ENCODE results near the gene FSD1L. TPM values are rescaled to one million over a fixed set of nuclear protein-coding genes. Genes with fewer than 3 reads are reported as not detected.
A peak's percentile ranks its signal among the peaks of the same experiment; 100 is the strongest.
"Not testable (repeated sequence)": the region's sequence is repeated elsewhere in the genome, so short reads cannot be mapped to it uniquely, and the experiment has no call there.

The FSD1L gene
- total RNA-seq, 1 experiment from 2014 or later, result 5.5 TPM

- no peaks in the 10 kb centered on the region for H3K79me1 ChIP-seq (ENCODE audit: insufficient read depth, low read depth, low read length, poor library complexity, severe bottlenecking)
- peaks cover 7 to 8% of the 10 kb centered on the region in 2 experiments; a peak in 3 of 5 replicates for H3K9me3 Mint-ChIP-seq
- no peaks in the 10 kb centered on the region for H4K20me1 ChIP-seq (ENCODE audit: control insufficient read depth, insufficient read depth, insufficient read length)
- H2BK5ac ChIP-seq (ENCODE audit: insufficient read length, low read length), result no peak overlapping the region
- H3K4me3 Mint-ChIP-seq, result no peak overlapping the region
- H2BK20ac ChIP-seq (ENCODE audit: low read depth, low read length, poor library complexity, severe bottlenecking), result no peak overlapping the region
- H4K8ac ChIP-seq (replicated peaks; ENCODE audit: insufficient read length, low read depth, low read length), result no peak overlapping the region
- H3K4me2 ChIP-seq (ENCODE audit: insufficient read depth, insufficient read length, low read length), result no peak overlapping the region
- no peak overlapping the region for H4K5ac ChIP-seq (ENCODE audit: insufficient read length, low read depth, low read length)
- H4K91ac ChIP-seq (ENCODE audit: insufficient read length, low read depth, low read length), result no peak overlapping the region
- no peak overlapping the region for H2BK15ac ChIP-seq (ENCODE audit: low read depth, low read length)
- H2BK12ac ChIP-seq (ENCODE audit: insufficient read length, low read depth, low read length), result no peak overlapping the region
- no peak overlapping the region for H3K9ac ChIP-seq (ENCODE audit: extremely low read depth, insufficient read length, low read length)
- H3K4ac ChIP-seq (ENCODE audit: low read depth, low read length), result no peak overlapping the region
- peak overlapping the region in 2 of 3 experiments; percentile 35 to 82; a peak in 3 of 7 replicates for H3K27ac Mint-ChIP-seq
- H3K79me2 ChIP-seq (ENCODE audit: insufficient read depth, low read length), result no peaks in the 10 kb centered on the region
- no peak overlapping the region for H2AFZ ChIP-seq (ENCODE audit: low read length)
- peaks cover 12 to 14% of the 10 kb centered on the region in 2 experiments for H3K4me1 Mint-ChIP-seq
- no peak overlapping the region for H2BK120ac ChIP-seq (ENCODE audit: low read depth, low read length, poor library complexity, severe bottlenecking)
- H3K23ac ChIP-seq (ENCODE audit: insufficient read length, low read depth, low read length), result no peak overlapping the region
- no peak overlapping the region for H3K18ac ChIP-seq (ENCODE audit: insufficient read length, low read depth, low read length)
- no peak overlapping the region for H3T11ph ChIP-seq (ENCODE audit: low read length)
- H3K27me3 Mint-ChIP-seq (ENCODE audit: low read depth), result no peaks in the 10 kb centered on the region
- no peak for TF ChIP-seq CTCF (conservative IDR thresholded peaks at IDR 0.05)
- DNase-seq, result peak; percentile 36
- H3K9me3 ChIP-seq (ENCODE audit: control insufficient read depth, low read depth, low read length), result no peaks in the 10 kb centered on the region
- no peaks in the 10 kb centered on the region for H3K4me1 ChIP-seq (ENCODE audit: insufficient read depth, low read length)
- H3K27ac ChIP-seq (ENCODE audit: insufficient read length, low read depth, low read length), result no peak overlapping the region
- H2AK5ac ChIP-seq (ENCODE audit: insufficient read length, low read length), result no peak overlapping the region
- WGBS (ENCODE audit: extremely low coverage, insufficient read length, low lambda C conversion rate), result no CpG with 5 or more reads among the region's 11 CpGs
- no peak overlapping the region for H3K56ac ChIP-seq (ENCODE audit: insufficient read length, low read depth, low read length)
- H3K23me2 ChIP-seq (ENCODE audit: insufficient read length, low read depth, low read length, poor library complexity, severe bottlenecking), result no peaks in the 10 kb centered on the region
- H3K36me3 Mint-ChIP-seq (ENCODE audit: insufficient read depth in 1 of 3, low read depth in 3 of 3), result peaks cover 27 to 46% (median 40%) of the 10 kb centered on the region in 3 experiments
- H3K14ac ChIP-seq (ENCODE audit: insufficient read depth, low read length), result no peak overlapping the region; the same call in 1 of the 2 replicates
- H3K27me3 ChIP-seq (ENCODE audit: insufficient read depth, low read length), result no peaks in the 10 kb centered on the region
These were observed 68.1 kb downstream of the FSD1L start for GRCh38 chr9:105515811-105516413.

GRCh38 chr9:105519710-105520369 is 72.0 kb downstream of the FSD1L start:
- H3K27me3 ChIP-seq (ENCODE audit: insufficient read depth, low read length); H3K4me2 ChIP-seq (ENCODE audit: insufficient read depth, insufficient read length, low read length); H3K27ac Mint-ChIP-seq; H3K9ac ChIP-seq (ENCODE audit: extremely low read depth, insufficient read length, low read length); H3K9me3 Mint-ChIP-seq; H3K23ac ChIP-seq (ENCODE audit: insufficient read length, low read depth, low read length); H2BK20ac ChIP-seq (ENCODE audit: low read depth, low read length, poor library complexity, severe bottlenecking); H2AFZ ChIP-seq (ENCODE audit: low read length); H3K9me3 ChIP-seq (ENCODE audit: control insufficient read depth, low read depth, low read length); H2BK5ac ChIP-seq (ENCODE audit: insufficient read length, low read length); H3K18ac ChIP-seq (ENCODE audit: insufficient read length, low read depth, low read length); H4K8ac ChIP-seq (replicated peaks; ENCODE audit: insufficient read length, low read depth, low read length); H4K91ac ChIP-seq (ENCODE audit: insufficient read length, low read depth, low read length); H3K56ac ChIP-seq (ENCODE audit: insufficient read length, low read depth, low read length); H2AK5ac ChIP-seq (ENCODE audit: insufficient read length, low read length); H4K5ac ChIP-seq (ENCODE audit: insufficient read length, low read depth, low read length); H3K23me2 ChIP-seq (ENCODE audit: insufficient read length, low read depth, low read length, poor library complexity, severe bottlenecking); H2BK15ac ChIP-seq (ENCODE audit: low read depth, low read length); H3K4ac ChIP-seq (ENCODE audit: low read depth, low read length); H3K79me2 ChIP-seq (ENCODE audit: insufficient read depth, low read length); H4K20me1 ChIP-seq (ENCODE audit: control insufficient read depth, insufficient read depth, insufficient read length); H3T11ph ChIP-seq (ENCODE audit: low read length); H3K4me1 ChIP-seq (ENCODE audit: insufficient read depth, low read length); H3K14ac ChIP-seq (ENCODE audit: insufficient read depth, low read length); H3K27ac ChIP-seq (ENCODE audit: insufficient read length, low read depth, low read length); H3K27me3 Mint-ChIP-seq (ENCODE audit: low read depth); H2BK12ac ChIP-seq (ENCODE audit: insufficient read length, low read depth, low read length); H3K4me3 Mint-ChIP-seq; H2BK120ac ChIP-seq (ENCODE audit: low read depth, low read length, poor library complexity, severe bottlenecking); DNase-seq; H3K79me1 ChIP-seq (ENCODE audit: insufficient read depth, low read depth, low read length, poor library complexity, severe bottlenecking): not testable (repeated sequence)
- whole genome bisulfite sequencing (ENCODE audit: extremely low coverage, insufficient read length, low lambda C conversion rate), result no CpG with 5 or more reads among the region's 43 CpGs
- peaks cover 34 to 45% (median 38%) of the 10 kb centered on the region in 3 experiments for H3K36me3 Mint-ChIP-seq (ENCODE audit: insufficient read depth in 1 of 3, low read depth in 3 of 3)
- H3K4me1 Mint-ChIP-seq, result peaks cover 11 to 12% of the 10 kb centered on the region in 2 experiments

Measured in H9 (cell line).